HepG2 (cell line): ENCODE data around the gene UBAP2L. TPM values are rescaled to one million over a fixed set of nuclear protein-coding genes. Genes with fewer than 3 reads are reported as not detected.

ENCODE experiments used
- ATAC-seq: fragments of 200-7000 bp; cut with Tn5 transposase; 3 replicates; pipeline ENCODE4 v1.9.1; 2020; ENCODE audit warnings: mild to moderate bottlenecking, moderate library complexity
- BruUV-seq: library from RNA; stranded (reverse); fragments of 400-500 nt; replicated peaks from 2 replicates; lab custom pipeline; 2021; lab: Mats Ljungman, UMichigan
- CTCF ChIA-PET: fragments of 300-600 bp; formaldehyde crosslinking; extraction: SDS; loops from one replicate; lab custom pipeline; 2021; ENCODE audit warnings: low total read pairs, inconsistent platforms, low intra/inter-chr PET ratio; lab: Yijun Ruan, JAX
- POLR2A ChIA-PET: fragments of 350-600 bp; sonication (Branson Sonifier 250); formaldehyde crosslinking; loops from one replicate; lab custom pipeline; 2020; ENCODE audit warnings: antibody characterized with exemption, inconsistent platforms; lab: Yijun Ruan, JAX
- DNase-seq: peaks from one replicate; pipeline ENCODE4 v3.0.0-alpha.2; 2015; ENCODE audit warnings: low spot score
- FAIRE-seq: peaks from 3 replicates; lab custom pipeline; 2011; peaks lifted over from hg19 to GRCh38; lab: Jason Lieb, UNC
- H2AFZ ChIP-seq: one replicate; pipeline ENCODE4 v1.6.1; 2011; ENCODE audit warnings: low read length, inconsistent platforms
- H3K27ac ChIP-seq: fragments of 300-600 bp; 3 replicates; pipeline ENCODE4 v1.8.0; 2011; ENCODE audit warnings: mixed run types, mild to moderate bottlenecking, mixed read lengths, low read length, inconsistent platforms; ENCODE audit not compliant: insufficient read depth; ENCODE audit errors: extremely low read length
- H3K27me3 ChIP-seq, 2 experiments: fragments of 200-600 bp in 1 of 2; 2 replicates in 1 of 2; 3 replicates in 1 of 2; pipeline versions ENCODE4 v1.6.0 to v1.8.0; 2011; ENCODE audit warnings: low read length in 2 of 2, mild to moderate bottlenecking in 2 of 2, moderate library complexity in 2 of 2, inconsistent platforms in 1 of 2; ENCODE audit not compliant: insufficient read depth in 2 of 2, control insufficient read depth in 1 of 2
- H3K36me3 ChIP-seq, 2 experiments: fragments of 200-600 bp in 1 of 2; replicated peaks in 1 of 2; 2 replicates in 1 of 2; 3 replicates in 1 of 2; pipeline versions ENCODE4 v1.5.1 to v1.8.0; 2011; ENCODE audit warnings: low read length in 2 of 2, inconsistent platforms in 1 of 2; ENCODE audit not compliant: insufficient read depth in 2 of 2, control insufficient read depth in 1 of 2
- H3K4me1 ChIP-seq: 2 replicates; pipeline ENCODE4 v1.5.1; 2012; ENCODE audit warnings: low read length, inconsistent platforms; ENCODE audit not compliant: insufficient read depth
- H3K4me2 ChIP-seq: 2 replicates; pipeline ENCODE4 v1.6.0; 2011; ENCODE audit warnings: low read depth, low read length, inconsistent platforms
- H3K4me3 ChIP-seq, 3 experiments: fragments of 200-600 bp in 1 of 3; sonication (generic), shearing (Covaris generic) in 1 of 3; replicated peaks in 1 of 3; 2 replicates each; pipeline ENCODE4 v1.5.1; 2011 to 2016; ENCODE audit warnings: low read length in 3 of 3, inconsistent platforms in 2 of 3, low read depth in 2 of 3, mild to moderate bottlenecking in 2 of 3, control low read depth in 1 of 3, mixed read lengths in 1 of 3; ENCODE audit not compliant: insufficient read depth in 1 of 3
- H3K79me2 ChIP-seq: one replicate; pipeline ENCODE4 v1.6.1; 2011; ENCODE audit warnings: low read length, inconsistent platforms; ENCODE audit not compliant: insufficient read depth
- H3K9ac ChIP-seq: 2 replicates; pipeline ENCODE4 v1.6.0; 2011; ENCODE audit warnings: mild to moderate bottlenecking, low read depth, low read length, inconsistent platforms; ENCODE audit not compliant: insufficient read depth
- H3K9me3 ChIP-seq: 2 replicates; pipeline ENCODE4 v1.5.1; 2012; ENCODE audit warnings: mild to moderate bottlenecking, low read length
- H4K20me1 ChIP-seq: 2 replicates; pipeline ENCODE4 v1.6.0; 2011; ENCODE audit warnings: inconsistent platforms, mild to moderate bottlenecking, low read length, moderate library complexity; ENCODE audit not compliant: insufficient read depth
- AGO2 ChIP-seq: fragments of 200-400 bp; formaldehyde crosslinking; optimal IDR thresholded peaks from 2 replicates; pipeline ENCODE3; 2017; ENCODE audit warnings: mild to moderate bottlenecking, low read depth, low read length, moderate library complexity
- BCL6 ChIP-seq: IDR thresholded peaks from 2 replicates; pipeline ENCODE4 v1.6.1; 2016; ENCODE audit warnings: missing genetic modification reagents, missing compliant biosample characterization
- DR1 ChIP-seq: sonication (generic); formaldehyde crosslinking; IDR thresholded peaks from 2 replicates; pipeline ENCODE4 v1.8.0; 2021; ENCODE audit warnings: mild to moderate bottlenecking, missing genetic modification reagents, inconsistent platforms
- ISL2 ChIP-seq: sonication (generic); formaldehyde crosslinking; IDR thresholded peaks from 2 replicates; pipeline ENCODE4 v1.5.0; 2020; ENCODE audit warnings: missing genetic modification reagents
- KAT7 ChIP-seq: IDR thresholded peaks from 2 replicates; pipeline ENCODE4 v1.6.1; 2018; ENCODE audit warnings: borderline replicate concordance, missing compliant biosample characterization
- MED1 ChIP-seq: sonication (generic); formaldehyde crosslinking; IDR thresholded peaks from 2 replicates; pipeline ENCODE4 v1.4.0; 2020; ENCODE audit warnings: missing genetic modification reagents
- MTF2 ChIP-seq: sonication (generic); formaldehyde crosslinking; IDR thresholded peaks from 2 replicates; pipeline ENCODE4 v1.5.0; 2020; ENCODE audit warnings: missing genetic modification reagents, borderline replicate concordance
- NBN ChIP-seq: fragments of 450-650 bp; conservative IDR thresholded peaks from 2 replicates; pipeline ENCODE4 v1.6.1; 2017
- NFE2L2 ChIP-seq: fragments of 150-350 bp; IDR thresholded peaks from 2 replicates; pipeline ENCODE4 v1.6.1; 2014; ENCODE audit warnings: low read length
- XRCC5 ChIP-seq: fragments of 200-400 bp; formaldehyde crosslinking; optimal IDR thresholded peaks from 2 replicates; pipeline ENCODE3; 2017; ENCODE audit warnings: mild to moderate bottlenecking, low read length
- ZBTB1 ChIP-seq: sonication (generic); formaldehyde crosslinking; IDR thresholded peaks from 2 replicates; pipeline ENCODE4 v1.4.0; 2020; ENCODE audit warnings: missing genetic modification reagents, borderline replicate concordance
- ZNF12 ChIP-seq: sonication (generic); formaldehyde crosslinking; IDR thresholded peaks from 2 replicates; pipeline ENCODE4 v1.5.0; 2020; ENCODE audit warnings: missing genetic modification reagents
- ZNF484 ChIP-seq: sonication (generic); formaldehyde crosslinking; IDR thresholded peaks from 2 replicates; pipeline ENCODE4 v1.5.1; 2020; ENCODE audit warnings: mild to moderate bottlenecking, low read depth, missing genetic modification reagents, borderline replicate concordance
- ZNF616 ChIP-seq: sonication (generic); formaldehyde crosslinking; IDR thresholded peaks from 2 replicates; pipeline ENCODE4 v1.5.0; 2020; ENCODE audit warnings: low read depth, mild to moderate bottlenecking, missing genetic modification reagents
- ZNF772 ChIP-seq: sonication (generic); formaldehyde crosslinking; IDR thresholded peaks from 2 replicates; pipeline ENCODE4 v1.5.0; 2020; ENCODE audit warnings: mild to moderate bottlenecking, missing genetic modification reagents
- WGBS: methylation state at CpG from one replicate; pipeline ENCODE4 v1.1.6; 2017; ENCODE audit warnings: low lambda C conversion rate; 5-methylcytosine and 5-hydroxymethylcytosine counted together
- in situ Hi-C: cut with HindIII; loops from 2 replicates; pipeline ENCODE4 v1.10.0; 2017; ENCODE audit warnings: low pct_unique_long_range_greater_than_20kb; ENCODE audit not compliant: extremely low pct_ligation_motif_present
- intact Hi-C: fragments of 100-400 bp; cut with micrococcal nuclease; formaldehyde crosslinking; loops from one replicate; pipeline ENCODE4 v1.10.0; 2022; ENCODE audit not compliant: unreplicated experiment
- polyA plus RNA-seq, 8 experiments: library from polyadenylated mRNA; depleted of rRNA in 3 of 8; stranded (reverse) in 7 of 8; unstranded in 1 of 8; fragments of >200 nt; fragmentation: Illumina TruSeq in 4 of 8; extraction: Trizol in 4 of 8; gene quantifications; 2 replicates each; pipeline versions ENCODE4 v1.2.1 to v1.2.3, GENCODE V29; 2011 to 2016; ENCODE audit warnings: low read depth in 4 of 8, missing spikeins in 1 of 8, mixed read lengths in 1 of 8; ENCODE audit not compliant: insufficient read depth in 1 of 8
- total RNA-seq, 5 experiments: library from RNA; depleted of rRNA; stranded (reverse); fragments of >200 nt; fragmentation: Illumina TruSeq; extraction: Trizol; gene quantifications; 2 replicates each; pipeline ENCODE4 v1.2.3, GENCODE V29; 2016; ENCODE audit warnings: low read depth in 1 of 5
- TF ChIP-seq, protein P1 (sequence below): IDR thresholded peaks from 2 replicates; pipeline ENCODE4 v1.6.1; 2016
- TF ChIP-seq, protein P2 (sequence below): sonication (generic); formaldehyde crosslinking; IDR thresholded peaks from 2 replicates; pipeline ENCODE4 v1.5.1; 2020; ENCODE audit warnings: missing genetic modification reagents, mild to moderate bottlenecking, borderline replicate concordance

The UBAP2L gene
- total and polyA plus RNA-seq, 2 of the 13 experiments (the other 11 are each of a cell fraction or from before 2014, with no cell fraction given) = 74.2 to 159 TPM

DNA sequence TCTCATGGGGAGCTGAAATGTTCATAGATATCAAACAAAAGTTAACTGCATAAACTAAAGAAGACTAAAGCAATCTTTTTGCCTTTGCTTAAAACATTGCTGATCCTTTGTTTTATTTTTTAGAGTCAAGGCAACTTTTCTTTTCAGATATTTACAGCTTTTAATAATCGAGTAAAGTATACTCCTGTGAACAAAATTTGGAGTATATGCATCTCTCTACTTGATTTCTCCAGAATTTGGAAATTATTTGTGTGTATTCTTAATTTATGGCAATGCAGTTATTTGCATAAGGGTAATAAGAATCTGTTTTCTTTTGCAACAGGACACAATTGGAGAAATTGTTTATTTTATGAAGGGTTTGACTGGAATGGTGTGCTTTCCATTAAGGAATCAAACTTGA lies 95.9 kb downstream of the UBAP2L start:
- Histone ChIP-seq H2AFZ (no peak overlapping the region), H3K9me3 (no peaks in the 10 kb centered on the region), H3K36me3 (no peaks in the 10 kb centered on the region), H3K79me2 (no peaks in the 10 kb centered on the region), H4K20me1 (no peaks in the 10 kb centered on the region), H3K4me2 (no peak overlapping the region), H3K27ac (no peak overlapping the region), H3K27me3 (no peaks in the 10 kb centered on the region), H3K9ac (no peak overlapping the region), H3K4me3 (no peak overlapping the region), H3K4me1 (peaks cover 14% of the 10 kb centered on the region)
- POLR2A ChIA-PET = no interaction called here
- WGBS = 4% methylated on average over 1 of the region's 1 CpG
- TF ChIP-seq MED1 = no peak
- TF ChIP-seq ZNF616 (CRISPR knock-in tag) = no peak
- TF ChIP-seq NBN = no peak
- no peak for TF ChIP-seq ZNF484 (CRISPR knock-in tag)
- TF ChIP-seq AGO2 = no peak
- no peak for TF ChIP-seq DR1 (CRISPR knock-in tag)
- TF ChIP-seq, protein P1, sequence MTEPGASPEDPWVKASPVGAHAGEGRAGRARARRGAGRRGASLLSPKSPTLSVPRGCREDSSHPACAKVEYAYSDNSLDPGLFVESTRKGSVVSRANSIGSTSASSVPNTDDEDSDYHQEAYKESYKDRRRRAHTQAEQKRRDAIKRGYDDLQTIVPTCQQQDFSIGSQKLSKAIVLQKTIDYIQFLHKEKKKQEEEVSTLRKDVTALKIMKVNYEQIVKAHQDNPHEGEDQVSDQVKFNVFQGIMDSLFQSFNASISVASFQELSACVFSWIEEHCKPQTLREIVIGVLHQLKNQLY (CRISPR knock-in tag) = no peak
- TF ChIP-seq, protein P2, sequence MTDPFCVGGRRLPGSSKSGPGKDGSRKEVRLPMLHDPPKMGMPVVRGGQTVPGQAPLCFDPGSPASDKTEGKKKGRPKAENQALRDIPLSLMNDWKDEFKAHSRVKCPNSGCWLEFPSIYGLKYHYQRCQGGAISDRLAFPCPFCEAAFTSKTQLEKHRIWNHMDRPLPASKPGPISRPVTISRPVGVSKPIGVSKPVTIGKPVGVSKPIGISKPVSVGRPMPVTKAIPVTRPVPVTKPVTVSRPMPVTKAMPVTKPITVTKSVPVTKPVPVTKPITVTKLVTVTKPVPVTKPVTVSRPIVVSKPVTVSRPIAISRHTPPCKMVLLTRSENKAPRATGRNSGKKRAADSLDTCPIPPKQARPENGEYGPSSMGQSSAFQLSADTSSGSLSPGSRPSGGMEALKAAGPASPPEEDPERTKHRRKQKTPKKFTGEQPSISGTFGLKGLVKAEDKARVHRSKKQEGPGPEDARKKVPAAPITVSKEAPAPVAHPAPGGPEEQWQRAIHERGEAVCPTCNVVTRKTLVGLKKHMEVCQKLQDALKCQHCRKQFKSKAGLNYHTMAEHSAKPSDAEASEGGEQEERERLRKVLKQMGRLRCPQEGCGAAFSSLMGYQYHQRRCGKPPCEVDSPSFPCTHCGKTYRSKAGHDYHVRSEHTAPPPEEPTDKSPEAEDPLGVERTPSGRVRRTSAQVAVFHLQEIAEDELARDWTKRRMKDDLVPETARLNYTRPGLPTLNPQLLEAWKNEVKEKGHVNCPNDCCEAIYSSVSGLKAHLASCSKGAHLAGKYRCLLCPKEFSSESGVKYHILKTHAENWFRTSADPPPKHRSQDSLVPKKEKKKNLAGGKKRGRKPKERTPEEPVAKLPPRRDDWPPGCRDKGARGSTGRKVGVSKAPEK = no peak
- TF ChIP-seq ZNF12 (CRISPR knock-in tag) = no peak
- TF ChIP-seq ZNF772 (CRISPR knock-in tag) = no peak
- TF ChIP-seq XRCC5 = no peak
- no peak for TF ChIP-seq MTF2 (CRISPR knock-in tag)
- TF ChIP-seq KAT7 = no peak
- no peak for TF ChIP-seq NFE2L2
- TF ChIP-seq BCL6 (CRISPR knock-in tag) = no peak
- TF ChIP-seq ISL2 (CRISPR knock-in tag) = no peak
- TF ChIP-seq ZBTB1 (CRISPR knock-in tag) = no peak
- ATAC-seq (no peak), DNase-seq (no peak), FAIRE-seq (no peak)
- intact Hi-C loops (no loop called here), in situ Hi-C loops (no loop called here)
- CTCF ChIA-PET = no interaction called here
- no TSS peak for BruUV-seq
